Activated CD8-positive, alpha-beta memory T cell treated with anti-CD3 and anti-CD28 coated beads, Interleukin-2, amount 50 U/mL, for 24 hours (primary cell): ENCODE measurements around the gene MAGEA3.
"Not testable (repeated sequence)": the region's sequence is repeated elsewhere in the genome, so short reads cannot be mapped to it uniquely, and the experiment has no call there.

Source experiments
- DNase-seq: peaks from one replicate; pipeline ENCODE4 v3.0.0-alpha.2; 2020; ENCODE audit errors: extremely low read depth

The MAGEA3 gene, protein sequence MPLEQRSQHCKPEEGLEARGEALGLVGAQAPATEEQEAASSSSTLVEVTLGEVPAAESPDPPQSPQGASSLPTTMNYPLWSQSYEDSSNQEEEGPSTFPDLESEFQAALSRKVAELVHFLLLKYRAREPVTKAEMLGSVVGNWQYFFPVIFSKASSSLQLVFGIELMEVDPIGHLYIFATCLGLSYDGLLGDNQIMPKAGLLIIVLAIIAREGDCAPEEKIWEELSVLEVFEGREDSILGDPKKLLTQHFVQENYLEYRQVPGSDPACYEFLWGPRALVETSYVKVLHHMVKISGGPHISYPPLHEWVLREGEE

DNA sequence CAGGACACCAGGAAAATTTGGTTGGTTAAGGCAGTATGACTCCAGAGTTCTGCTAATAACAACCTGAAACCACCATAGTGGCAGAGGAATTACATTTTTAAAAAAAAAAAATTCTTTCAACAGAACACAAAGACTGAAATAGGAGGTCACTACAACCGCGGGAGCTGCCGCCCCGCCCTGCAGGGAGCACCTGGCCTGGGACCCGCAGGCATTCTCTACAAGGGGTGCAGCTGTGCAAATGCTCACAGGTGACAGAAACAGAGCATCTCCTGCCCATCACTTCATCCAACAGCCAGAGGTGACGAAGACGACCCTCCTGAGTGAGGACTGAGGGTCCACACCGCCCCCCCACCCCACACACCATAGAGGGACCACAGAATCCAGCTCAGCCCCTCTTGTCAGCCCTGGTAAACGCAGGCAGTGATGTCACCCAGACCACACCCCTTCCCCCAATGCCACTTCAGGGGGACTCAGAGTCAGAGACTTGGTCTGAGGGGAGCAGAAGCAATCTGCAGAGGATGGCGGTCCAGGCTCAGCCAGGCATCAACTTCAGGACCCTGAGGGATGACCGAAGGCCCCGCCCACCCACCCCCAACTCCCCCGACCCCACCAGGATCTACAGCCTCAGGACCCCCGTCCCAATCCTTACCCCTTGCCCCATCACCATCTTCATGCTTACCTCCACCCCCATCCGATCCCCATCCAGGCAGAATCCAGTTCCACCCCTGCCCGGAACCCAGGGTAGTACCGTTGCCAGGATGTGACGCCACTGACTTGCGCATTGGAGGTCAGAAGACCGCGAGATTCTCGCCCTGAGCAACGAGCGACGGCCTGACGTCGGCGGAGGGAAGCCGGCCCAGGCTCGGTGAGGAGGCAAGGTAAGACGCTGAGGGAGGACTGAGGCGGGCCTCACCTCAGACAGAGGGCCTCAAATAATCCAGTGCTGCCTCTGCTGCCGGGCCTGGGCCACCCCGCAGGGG, at the start of gene MAGEA3:
TSS of gene MAGEA3 (plus strand) at position 843 of the 980 bp plus-strand sequence. CDS start 2,039 bp downstream, outside the sequence.
- DNase-seq = not testable (repeated sequence)

DNA sequence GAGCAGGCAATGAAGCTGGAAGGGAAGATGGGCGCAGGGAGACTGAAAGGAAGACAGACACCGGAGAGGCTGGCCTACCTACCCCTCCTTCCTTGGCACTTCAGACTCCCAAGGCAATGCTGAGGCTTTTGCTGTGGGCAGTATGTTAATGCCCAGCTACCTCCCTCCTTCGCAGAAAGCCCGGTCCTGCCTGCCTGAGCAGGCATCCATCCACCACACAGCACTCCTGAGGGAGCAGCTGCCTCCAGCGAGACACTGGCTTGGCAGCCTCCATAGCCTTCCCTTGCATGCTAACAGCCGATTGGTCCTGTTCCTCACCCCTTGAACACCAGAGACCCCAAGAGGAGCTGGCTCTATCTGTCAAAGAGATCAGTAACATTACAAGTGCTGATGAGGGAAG, 46.5 kb upstream of the MAGEA3 start:
- DNase-seq = no peak

DNA sequence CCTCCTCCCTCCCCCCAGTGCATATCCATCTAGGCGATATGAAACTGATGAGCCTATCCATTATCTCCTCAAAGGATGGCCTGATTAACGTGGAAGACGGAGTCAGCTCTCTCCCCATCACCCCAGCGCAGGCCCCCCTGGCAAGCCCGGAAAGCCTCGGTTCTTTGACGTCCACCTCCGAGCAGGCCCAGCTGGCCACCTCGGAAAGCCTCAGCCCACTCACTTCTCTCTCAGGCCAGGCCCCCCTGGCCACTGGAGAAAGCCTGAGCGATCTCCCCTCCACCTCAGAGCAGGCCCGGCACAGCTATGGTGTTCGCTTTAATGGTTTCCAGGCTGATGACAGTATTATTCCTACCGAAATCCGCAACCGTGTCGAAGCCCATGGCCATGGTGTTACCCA, 46.1 kb upstream of the MAGEA3 start:
- no peak for DNase-seq

DNA sequence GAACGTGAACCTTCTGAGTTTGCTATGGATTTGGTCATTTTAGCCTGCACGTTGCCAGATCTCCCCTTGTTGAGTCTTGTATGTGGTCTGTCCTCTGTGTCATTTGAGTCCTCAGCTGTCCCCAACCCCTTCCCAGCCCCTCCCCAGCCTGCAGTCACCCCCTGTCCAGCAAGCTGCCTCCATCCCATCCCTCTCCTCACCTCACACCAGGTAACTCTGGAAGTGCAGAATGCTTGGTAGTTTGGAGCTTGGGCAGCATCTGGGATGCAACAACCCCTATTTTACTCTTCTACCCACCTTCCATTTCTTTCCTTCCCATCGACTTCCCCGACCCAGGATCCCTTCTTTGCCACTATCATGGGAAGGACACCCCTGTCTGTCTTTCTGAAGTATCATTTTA, 42.5 kb upstream of the MAGEA3 start:
- no peak for DNase-seq

DNA sequence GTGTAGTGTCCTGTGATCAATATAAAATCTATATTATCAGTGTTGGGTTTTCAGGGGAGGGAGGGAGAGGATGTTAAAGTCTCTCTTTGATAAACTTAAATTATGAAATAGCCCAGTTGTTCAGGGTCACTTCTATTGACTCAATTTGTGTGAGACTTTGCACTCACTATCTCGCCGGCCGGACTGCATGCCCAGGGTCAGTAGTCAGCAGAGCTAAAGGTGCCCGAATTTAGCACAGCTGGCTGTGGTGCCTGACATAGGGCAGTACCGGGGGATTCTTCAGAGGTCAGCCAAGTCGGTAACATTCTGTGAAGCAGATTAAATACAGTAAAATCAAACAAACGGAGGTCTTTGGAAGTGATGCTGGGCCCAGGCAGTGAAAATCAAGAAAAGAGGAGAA, 41.7 kb upstream of the MAGEA3 start:
- no peak for DNase-seq

DNA sequence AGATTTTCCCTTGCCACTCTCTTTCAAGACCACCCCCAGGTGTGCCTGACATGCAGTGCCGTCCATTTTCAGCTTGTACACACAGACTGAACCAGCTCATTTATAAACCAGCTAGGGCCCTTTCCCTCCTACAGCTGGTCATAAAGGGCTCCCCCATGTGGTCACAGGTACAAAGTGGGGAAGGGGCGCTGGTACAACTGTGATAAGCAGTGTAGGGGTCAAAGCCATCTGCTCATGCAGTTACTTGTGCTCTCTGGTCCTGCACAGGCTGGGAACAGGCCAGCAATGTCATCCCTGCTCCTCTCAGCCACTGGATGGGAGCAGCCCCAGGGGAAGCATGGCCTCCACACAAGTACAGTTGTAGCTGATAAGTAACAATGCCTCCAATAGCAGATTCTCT, 40.3 kb upstream of the MAGEA3 start:
- DNase-seq = no peak

DNA sequence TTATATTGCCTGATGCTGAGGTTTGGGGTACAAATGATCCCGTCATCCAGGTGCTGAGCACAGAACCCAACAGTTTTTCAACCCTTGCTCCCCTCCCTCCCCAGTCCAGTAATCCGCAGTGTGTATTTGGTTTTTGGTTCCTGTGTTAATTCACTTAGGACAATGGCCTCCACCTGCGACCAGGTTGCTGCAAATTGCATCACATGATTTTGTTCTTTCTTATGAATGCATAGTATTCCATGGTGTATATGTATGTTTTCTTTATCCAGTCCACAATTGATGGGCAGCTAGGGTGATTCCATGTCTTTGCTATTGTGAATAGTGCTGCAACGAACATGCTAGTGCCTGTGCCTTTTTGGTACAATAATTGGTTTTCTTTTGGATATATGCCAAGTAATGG, 35.5 kb upstream of the MAGEA3 start:
- no peak for DNase-seq

DNA sequence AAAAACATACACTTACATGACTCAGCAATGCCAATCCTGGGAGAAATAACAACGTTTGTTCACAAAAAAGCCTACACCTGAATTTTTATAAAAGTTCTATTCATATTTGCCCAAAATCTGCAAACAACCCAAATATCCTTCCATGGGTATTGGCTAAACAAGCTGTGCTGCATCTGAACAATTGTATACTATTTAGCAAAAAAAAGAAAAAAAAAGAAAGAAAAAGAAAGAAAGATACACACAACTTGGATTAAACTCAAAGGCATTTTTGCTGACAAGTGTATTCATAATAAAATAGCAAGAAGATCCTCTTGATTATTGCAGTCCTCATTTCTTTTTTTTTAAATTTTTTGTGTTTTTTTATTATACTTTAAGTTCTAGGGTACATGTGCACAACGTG, 24.5 kb upstream of the MAGEA3 start:
- no peak for DNase-seq

DNA sequence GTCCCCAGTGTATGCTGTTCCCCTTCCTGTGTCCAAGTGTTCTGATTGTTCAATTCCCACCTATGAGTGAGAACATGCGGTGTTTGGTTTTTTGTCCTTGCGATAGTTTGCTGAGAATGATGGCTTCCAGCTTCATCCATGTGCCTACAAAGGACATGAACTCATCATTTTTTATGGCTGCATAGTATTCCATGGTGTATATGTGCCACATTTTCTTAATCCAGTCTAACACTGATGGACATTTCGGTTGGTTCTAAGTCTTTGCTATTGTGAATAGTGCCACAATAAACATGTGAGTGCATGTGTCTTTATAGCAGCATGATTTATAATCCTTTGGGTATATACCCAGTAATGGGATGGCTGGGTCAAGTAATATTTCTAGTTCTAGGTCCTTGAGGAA, 23.9 kb upstream of the MAGEA3 start:
- DNase-seq = not testable (repeated sequence)

DNA sequence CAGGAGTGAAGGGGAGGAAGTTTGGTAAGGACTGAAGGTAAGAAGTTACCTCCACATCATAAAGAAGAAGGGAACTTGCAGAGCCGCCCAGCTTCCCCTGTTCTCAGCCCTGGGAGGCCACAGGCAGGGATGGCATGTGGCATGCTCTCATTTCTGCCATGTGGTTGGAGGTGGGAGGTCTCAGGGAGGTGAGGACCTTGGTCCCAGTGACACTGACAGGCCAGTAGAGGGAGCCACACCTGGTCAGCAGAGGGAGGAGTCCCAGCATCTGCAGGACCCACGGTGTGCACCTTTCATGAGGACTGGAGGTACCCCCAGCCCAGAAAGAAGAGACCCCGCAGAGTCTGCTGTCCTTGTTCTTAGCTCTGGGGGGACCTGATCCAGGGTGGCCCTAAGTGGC, 17.6 kb upstream of the MAGEA3 start:
- not testable (repeated sequence) for DNase-seq

DNA sequence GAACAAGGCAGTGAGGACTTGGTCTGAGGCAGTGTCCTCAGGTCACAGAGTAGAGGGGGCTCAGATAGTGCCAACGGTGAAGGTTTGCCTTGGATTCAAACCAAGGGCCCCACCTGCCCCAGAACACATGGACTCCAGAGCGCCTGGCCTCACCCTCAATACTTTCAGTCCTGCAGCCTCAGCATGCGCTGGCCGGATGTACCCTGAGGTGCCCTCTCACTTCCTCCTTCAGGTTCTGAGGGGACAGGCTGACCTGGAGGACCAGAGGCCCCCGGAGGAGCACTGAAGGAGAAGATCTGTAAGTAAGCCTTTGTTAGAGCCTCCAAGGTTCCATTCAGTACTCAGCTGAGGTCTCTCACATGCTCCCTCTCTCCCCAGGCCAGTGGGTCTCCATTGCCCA, 1.8 kb downstream of the MAGEA3 start:
- not testable (repeated sequence) for DNase-seq

DNA sequence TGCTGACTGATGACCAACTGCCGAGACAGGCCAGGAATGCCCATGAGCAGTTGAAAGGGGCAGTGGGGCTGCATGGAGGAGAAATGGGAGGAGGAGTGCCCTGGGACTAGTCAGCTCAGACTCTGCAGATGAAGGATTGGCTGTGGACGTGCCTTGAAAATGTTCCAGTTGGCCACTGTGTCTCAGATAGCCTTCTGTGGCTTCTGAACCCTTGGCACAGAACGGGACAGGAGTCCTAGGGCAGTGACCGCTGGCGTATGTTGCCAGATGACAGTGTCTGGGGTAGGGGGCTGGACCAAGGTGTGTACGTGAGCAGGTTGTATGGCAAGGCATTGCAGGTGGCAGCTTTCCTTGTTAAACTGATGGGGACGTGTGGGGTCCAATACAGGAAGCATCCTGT, 7.9 kb downstream of the MAGEA3 start:
- DNase-seq = not testable (repeated sequence)

DNA sequence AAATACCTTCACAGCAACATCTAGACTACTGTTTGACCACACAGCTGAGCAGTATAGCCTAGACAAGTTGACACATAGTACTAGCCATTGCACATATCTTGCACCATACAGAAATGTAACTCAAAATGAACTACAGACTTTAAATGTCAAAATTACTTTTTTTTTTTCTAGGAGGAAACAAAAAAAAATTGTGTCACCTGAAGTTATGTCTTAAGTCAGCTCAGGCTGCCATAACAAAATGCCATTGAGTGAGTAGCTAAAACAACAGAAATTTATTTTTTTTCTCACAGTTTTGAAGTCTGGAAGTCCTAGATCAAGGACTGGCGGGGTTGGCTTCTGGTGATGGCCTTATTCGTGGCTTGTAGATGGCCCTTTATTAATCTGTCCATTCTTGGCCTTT, 10.6 kb downstream of the MAGEA3 start, which contains the start of gene CSAG2:
TSS of gene CSAG2 (minus strand) at position 101 of the 400 bp plus-strand sequence. CDS start 161 bp downstream, outside the sequence.
- DNase-seq = not testable (repeated sequence)

DNA sequence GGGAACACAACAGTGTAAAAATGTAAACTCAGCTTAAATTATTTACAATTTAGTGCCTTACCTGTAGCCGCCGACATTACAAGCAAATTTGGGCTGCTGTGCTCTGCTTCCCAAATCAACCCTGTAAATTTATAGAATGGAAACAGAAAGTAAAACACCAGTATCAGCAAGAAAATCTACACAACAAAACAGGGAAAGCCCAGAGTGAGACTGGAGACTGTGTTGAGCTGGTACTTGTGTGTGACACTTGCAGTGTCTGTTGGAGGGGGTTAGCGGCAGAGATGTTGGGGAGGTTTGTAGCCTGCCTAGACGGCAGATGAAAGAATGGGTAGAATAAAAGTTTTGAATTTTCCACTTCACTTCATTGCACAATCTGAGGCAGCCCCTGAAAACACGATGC, 14.6 kb downstream of the MAGEA3 start:
- DNase-seq = not testable (repeated sequence)

DNA sequence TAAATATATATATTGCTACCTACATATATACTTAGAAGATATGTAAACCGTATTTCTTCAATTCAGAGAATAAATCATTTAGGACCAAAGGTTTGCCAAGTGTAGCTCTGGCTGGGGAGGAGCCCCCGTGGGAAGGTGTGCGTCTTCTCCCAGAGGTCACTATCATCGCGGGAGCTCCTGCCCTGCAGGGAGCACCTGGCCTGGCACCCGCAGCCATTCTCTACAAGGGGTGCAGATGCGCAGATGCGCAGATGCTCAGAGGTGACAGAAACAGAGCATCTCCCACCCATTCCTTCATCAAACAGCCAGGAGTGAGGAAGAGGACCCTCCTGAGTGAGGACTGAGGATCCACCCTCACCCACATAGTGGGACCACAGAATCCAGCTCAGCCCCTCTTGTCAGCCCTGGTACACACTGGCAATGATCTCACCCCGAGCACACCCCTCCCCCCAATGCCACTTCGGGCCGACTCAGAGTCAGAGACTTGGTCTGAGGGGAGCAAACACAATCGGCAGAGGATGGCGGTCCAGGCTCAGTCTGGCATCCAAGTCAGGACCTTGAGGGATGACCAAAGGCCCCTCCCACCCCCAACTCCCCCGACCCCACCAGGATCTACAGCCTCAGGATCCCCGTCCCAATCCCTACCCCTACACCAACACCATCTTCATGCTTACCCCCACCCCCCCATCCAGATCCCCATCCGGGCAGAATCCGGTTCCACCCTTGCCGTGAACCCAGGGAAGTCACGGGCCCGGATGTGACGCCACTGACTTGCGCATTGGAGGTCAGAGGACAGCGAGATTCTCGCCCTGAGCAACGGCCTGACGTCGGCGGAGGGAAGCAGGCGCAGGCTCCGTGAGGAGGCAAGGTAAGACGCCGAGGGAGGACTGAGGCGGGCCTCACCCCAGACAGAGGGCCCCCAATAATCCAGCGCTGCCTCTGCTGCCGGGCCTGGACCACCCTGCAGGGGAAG, 15.5 kb downstream of the MAGEA3 start, which contains the start of gene MAGEA2B:
TSS of gene MAGEA2B (plus strand) at position 814 of the 973 bp plus-strand sequence. CDS start 2,479 bp downstream, outside the sequence.
- not testable (repeated sequence) for DNase-seq

DNA sequence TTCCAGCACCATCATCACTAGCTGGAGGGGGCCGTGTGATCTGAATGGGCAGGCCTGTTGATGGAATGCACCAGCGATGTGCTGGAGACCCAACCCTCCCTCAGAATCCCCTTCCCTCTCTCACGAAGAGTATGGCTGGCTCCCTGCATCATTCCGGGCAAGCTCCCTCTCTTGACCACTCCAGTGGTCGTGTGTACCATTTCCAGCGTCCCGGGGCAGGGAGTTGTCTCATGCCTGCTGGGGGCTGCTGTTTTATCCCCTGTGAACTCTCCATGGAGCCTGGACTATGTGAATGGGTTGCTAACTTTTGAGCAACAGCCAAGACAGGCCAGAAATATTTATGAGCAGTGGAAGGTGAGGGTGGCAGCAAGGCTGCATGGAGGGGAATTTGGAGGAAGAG, 26.8 kb downstream of the MAGEA3 start:
- no peak for DNase-seq

DNA sequence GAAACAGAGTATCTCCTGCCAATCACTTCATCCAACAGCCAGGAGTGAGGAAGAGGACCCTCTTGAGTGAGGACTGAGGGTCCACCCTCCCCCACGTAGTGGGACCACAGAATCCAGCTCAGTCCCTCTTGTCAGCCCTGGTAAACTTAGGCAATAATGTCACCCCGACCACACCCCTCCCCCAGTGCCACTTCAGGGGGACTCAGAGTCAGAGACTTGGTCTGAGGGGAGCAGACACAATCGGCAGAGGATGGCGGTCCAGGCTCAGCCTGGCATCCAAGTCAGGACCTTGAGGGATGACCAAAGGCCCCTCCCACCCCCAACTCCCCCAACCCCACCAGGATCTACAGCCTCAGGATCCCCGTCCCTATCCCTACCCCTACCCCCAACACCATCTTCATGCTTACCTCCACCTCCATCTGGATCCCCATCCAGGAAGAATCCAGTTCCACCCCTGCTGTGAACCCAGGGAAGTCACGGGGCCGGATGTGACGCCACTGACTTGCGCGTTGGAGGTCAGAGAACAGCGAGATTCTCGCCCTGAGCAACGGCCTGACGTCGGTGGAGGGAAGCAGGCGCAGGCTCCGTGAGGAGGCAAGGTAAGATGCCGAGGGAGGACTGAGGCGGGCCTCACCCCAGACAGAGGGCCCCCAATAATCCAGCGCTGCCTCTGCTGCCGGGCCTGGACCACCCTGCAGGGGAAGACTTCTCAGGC, 34.8 kb downstream of the MAGEA3 start, which contains the start of the genes CSAG1 and MAGEA12:
TSS of gene CSAG1 (minus strand) at position 461 of the 715 bp plus-strand sequence. CDS start 1,261 bp downstream, outside the sequence.
TSS of gene MAGEA12 (plus strand) at position 497 of the 715 bp plus-strand sequence. CDS start 2,405 bp downstream, outside the sequence.
- DNase-seq = no peak

DNA sequence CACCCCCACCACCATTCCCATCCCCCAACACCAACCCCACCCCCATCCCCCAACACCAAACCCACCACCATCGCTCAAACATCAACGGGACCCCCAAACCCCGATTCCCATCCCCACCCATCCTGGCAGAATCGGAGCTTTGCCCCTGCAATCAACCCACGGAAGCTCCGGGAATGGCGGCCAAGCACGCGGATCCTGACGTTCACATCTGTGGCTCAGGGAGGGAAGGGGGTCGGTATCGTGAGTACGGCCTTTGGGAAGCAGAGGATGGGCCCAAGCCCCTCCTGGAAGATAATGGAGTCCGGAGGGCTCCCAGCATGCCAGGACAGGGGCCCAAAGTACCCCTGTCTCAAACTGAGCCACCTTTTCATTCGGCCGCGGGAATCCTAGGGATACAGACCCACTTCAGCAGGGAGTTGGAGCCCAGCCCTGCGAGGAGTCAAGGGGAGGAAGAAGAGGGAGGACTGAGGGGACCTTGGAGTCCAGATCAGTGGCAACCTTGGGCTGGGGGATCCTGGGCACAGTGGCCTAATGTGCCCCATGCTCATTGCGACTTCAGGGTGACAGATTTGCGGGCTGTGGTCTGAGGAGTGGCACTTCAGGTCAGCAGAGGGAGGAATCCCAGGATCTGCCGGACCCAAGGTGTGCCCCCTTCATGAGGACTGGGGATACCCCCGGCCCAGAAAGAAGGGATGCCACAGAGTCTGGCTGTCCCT, 35.7 kb downstream of the MAGEA3 start:
- not testable (repeated sequence) for DNase-seq

DNA sequence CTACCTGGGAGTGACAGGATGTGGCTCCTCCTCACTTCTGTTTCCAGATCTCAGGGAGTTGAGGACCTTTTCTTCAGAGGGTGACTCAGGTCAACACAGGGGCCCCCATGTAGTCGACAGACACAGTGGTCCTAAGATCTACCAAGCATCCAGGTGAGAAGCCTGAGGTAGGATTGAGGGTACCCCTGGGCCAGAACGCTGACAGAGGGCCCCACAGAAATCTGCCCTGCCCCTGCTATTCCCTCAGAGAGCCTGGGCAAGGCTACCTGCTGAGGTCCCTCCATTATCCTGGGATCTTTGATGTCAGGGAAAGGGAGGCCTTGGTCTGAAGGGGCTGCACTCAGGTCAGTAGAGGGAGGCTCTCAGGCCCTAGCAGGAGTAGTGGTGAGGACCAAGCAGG, 36.5 kb downstream of the MAGEA3 start:
- no peak for DNase-seq
